ENCODE data around the gene TUBB8.
"Not testable (repeated sequence)": the region's sequence is repeated elsewhere in the genome, so short reads cannot be mapped to it uniquely, and the experiment has no call there.

The TUBB8 gene

DNA sequence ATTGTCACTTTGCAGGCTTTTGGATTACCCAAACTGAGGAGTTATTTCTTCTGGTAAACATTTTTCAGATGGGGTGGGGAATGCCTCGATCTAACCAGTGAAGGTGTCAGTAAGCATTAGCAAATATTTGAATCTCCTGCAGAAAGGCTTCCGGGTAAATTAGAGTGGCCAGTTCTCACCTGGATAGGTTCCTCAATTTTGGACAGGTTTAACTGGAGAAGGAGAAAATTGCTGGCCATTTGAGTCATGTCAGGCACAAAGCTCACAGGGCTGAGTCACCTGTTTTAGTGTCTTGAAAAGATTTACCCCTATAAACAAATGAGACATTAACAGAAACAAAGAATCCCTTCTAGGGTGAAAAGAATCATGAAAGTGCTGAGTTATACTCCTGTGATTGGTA is 830 bp upstream of the TUBB8 start:
- not testable (repeated sequence) for DNase-seq (ENCODE audit: extremely low read depth in 1 of 2, low read depth in 1 of 2)

GRCh38 chr10:47864-48263 is 1.2 kb downstream of the TUBB8 start:
- not testable (repeated sequence) for DNase-seq (ENCODE audit: extremely low read depth in 1 of 2, low read depth in 1 of 2)

DNA sequence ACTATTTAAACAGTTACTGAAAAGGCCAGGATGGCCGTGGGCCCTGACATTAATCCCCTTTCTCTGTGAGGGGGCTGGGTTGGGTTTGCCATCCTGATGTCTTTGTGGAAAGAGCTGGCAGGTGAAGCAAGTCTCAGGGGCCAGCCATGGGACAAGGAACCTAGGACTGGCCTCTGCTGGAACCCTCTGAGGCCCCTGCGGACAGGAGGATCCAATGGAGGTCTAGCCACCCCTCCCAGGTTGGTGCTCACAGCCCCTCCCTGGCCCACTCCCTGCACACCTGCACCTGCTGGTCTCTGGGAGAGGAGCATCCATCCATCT is 35.8 kb downstream of the TUBB8 start:
- not testable (repeated sequence) for DNase-seq (ENCODE audit: extremely low read depth in 1 of 2, low read depth in 1 of 2)

DNA sequence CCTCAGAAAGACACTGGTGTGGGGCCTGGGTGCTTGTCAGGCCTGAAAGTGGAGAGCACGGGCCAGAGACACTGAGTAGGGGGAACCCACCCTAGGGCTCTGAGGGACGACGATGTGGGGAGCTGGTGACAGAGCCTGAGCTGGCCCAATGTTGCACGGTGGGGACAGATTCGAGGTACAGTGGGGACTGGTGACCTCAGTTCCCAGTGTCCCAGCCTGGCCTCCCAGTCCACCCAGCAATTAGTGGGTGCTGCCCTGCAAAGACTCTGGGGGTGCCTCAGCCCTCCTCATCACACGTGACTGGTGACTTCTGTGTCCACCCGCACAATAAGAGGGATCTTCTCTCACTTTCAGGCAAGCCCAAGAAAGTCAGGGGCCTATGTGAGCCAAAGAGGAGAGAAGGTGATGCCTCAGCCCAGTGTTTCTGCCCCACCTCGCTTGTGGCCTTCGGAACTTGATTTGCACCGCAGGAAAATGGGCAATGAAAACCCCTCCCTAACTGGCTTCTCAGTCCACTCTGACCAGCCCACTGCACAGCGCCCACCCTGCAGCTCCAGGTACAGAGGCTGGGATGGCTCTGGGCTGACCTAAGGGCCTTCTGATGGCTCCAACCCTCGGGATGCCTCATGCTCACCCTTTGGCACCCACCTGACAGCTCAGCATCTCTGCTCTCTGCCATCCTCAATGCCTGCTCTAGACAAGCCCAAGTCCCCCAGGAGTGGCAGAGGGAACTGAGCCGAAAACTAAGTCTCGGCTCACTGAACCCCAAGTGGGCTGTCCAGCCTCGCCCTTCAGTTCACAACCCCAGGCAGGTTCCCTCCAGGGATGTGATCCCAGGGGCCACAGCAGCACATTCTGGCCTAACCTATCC is 36.4 kb downstream of the TUBB8 start:
- DNase-seq (ENCODE audit: extremely low read depth in 1 of 2, low read depth in 1 of 2), result not testable (repeated sequence)

DNA sequence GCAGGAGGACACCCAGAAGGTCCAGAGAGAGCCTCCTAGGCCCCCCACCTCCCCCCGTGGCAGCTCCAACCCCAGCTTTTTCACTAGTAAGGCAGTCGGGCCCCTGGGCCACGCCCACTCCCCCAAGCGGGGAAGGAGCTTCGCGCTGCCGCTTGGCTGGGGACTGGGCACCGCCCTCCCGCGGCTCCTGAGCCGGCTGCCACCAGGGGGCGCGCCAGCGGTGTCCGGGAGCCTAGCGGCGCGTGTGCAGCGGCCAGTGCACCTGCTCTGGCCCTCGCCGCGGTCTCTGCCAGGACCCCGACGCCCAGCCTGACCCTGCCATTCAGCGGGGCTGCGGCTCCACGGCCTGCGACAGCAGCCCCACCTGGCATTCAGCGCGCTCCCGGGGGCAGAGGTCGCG is 37.8 kb downstream of the TUBB8 start:
- not testable (repeated sequence) for DNase-seq (ENCODE audit: extremely low read depth in 1 of 2, low read depth in 1 of 2)

- not testable (repeated sequence) for DNase-seq (ENCODE audit: extremely low read depth in 1 of 2, low read depth in 1 of 2)
Measured at GRCh38 chr10:10261-10971, 38.7 kb downstream of the TUBB8 start.

Measured in activated CD8-positive, alpha-beta memory T cell treated with anti-CD3 and anti-CD28 coated beads for 1 hour (primary cell).